Fibroblast of skin of scalp (primary cell): ENCODE measurements around the gene LTC4S. TPM values are rescaled to one million over a fixed set of nuclear protein-coding genes. Genes with fewer than 3 reads are reported as not detected.
"Not testable (repeated sequence)": the region's sequence is repeated elsewhere in the genome, so short reads cannot be mapped to it uniquely, and the experiment has no call there.

Source experiments
- DNase-seq: peaks from one replicate; pipeline ENCODE4 v3.0.0-alpha.2; 2013
- polyA plus RNA-seq, 2 experiments: library from polyadenylated mRNA; unstranded; fragments of 120-200 nt; gene quantifications; one replicate each; pipeline ENCODE4 v1.2.1, GENCODE V29; 2013; ENCODE audit not compliant: insufficient read length in 2 of 2

The LTC4S gene, protein sequence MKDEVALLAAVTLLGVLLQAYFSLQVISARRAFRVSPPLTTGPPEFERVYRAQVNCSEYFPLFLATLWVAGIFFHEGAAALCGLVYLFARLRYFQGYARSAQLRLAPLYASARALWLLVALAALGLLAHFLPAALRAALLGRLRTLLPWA
- 1.4 TPM for polyA plus RNA-seq (2013, experiment 1 of 2; ENCODE audit: insufficient read length)
- 2.0 TPM for polyA plus RNA-seq (2013, experiment 2 of 2; ENCODE audit: insufficient read length)

DNA sequence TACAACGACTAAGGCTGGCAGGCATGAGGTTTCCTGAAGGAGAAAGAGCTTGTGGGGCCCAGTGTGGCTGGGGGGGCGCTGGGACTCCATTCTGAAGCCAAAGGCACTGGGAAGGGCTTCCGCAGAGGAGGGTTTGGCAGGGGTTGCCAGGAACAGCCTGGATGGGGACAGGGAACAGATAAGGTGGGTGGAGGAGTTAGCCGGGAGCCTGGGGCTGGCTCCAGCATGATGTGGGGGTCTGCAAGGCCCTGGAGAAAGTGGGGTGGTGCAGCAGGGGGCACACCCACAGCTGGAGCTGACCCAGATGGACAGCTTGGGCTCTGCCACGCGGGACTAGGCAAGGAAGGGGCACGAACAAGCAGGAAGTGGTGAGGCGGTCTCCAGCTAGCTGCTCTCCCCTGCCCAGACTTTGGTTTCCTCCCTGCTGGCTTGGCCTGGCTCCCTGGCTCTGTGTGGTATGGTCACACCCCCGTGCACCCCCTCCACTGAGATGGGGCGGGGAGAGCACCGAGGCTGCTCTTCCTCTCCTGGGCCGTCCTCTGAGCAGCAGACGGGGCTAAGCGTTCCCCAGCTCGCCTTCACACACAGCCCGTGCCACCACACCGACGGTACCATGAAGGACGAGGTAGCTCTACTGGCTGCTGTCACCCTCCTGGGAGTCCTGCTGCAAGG is at the start of gene LTC4S:
Gene LTC4S (plus strand): TSS at position 519 of the 672 bp plus-strand sequence. CDS start 95 bp downstream, at position 614.
- peak; percentile 83 for DNase-seq

DNA sequence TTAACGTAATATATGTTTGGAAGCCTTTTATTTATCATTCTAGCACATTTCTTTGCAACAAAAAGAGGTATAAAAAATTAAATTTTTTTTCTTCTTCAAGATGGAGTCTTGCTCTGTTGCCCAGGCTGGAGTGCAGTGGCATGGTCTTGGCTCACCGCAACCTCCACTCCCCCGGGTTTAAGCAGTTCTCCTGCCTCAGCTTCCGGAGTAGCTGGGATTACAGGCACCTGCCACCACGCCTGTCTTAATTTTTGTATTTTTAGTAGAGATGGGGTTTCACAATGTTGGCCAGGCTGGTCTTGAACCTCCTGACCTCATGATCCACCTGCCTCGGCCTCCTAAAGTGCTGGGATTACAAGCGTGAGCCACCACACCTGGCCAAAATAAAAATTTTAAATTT is 49.7 kb upstream of the LTC4S start:
- DNase-seq, result not testable (repeated sequence)

DNA sequence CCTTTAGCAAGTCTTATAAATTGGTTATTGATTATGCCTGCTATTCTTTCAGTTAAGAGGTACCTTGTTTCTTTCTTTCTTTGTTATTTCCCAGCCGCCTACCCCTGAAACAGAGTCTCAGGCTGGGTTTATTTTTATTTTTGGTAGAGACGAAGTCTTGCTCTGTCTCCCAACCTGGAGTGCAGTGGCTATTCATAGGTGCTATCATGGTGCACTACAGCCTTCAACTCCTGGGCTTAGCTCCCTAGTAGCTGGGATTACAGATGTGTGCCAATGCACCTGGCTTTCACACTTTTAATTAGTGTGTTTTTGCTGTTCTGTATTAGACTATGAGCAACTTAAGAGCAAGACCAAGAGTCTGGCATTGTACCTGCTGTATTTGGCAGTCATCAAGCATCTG is 46.9 kb upstream of the LTC4S start:
- DNase-seq, result no peak

DNA sequence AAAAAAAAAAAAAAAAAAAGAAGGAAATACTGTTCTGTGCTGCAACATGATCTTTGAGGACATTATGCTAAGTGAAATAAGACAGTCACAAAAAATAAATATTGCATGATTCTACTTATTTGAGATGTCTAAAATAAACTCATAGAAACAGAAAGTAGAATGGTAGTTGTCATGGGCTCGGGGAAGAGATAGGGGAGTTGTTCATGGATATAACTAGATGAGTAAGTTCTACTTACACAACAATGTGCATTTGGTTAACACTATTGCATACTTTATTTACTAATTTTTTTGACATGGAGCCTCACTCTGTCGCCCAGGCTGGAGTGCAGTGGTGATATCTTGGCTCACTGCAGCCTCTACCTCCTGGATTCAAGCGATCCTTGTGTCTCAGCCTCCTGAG is 46.0 kb upstream of the LTC4S start:
- no peak for DNase-seq

DNA sequence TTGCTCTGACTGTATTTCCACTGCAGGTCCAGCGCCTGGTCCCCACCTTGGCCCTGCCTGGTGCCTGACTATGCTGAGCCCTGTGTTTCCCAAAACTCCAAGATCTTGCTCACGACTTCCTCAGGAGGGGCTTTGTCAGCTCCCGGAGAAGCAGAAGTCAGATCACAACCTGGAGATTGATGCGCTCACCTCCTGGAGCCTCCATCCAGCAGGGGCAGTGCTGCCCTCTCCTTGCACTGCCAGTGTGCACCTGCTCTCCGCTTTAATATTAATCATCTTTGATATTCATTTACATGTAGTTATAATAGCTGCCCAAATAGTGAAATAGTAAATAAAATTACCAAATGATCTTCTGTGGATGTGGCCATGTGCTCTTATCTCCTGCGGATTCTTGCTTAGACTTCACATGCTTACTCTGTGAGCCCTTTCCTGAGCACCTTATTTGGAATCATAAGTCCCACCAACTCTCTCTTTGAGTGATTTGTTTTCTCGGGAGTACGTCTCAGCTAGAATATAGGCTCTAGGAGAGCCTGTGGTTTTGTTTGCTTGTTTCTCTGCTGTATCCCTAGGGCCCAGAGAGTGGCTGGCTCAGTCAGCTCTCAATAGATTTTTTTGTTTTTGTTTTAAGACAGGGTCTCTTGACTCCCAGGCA is 43.8 kb upstream of the LTC4S start:
- DNase-seq, result no peak

DNA sequence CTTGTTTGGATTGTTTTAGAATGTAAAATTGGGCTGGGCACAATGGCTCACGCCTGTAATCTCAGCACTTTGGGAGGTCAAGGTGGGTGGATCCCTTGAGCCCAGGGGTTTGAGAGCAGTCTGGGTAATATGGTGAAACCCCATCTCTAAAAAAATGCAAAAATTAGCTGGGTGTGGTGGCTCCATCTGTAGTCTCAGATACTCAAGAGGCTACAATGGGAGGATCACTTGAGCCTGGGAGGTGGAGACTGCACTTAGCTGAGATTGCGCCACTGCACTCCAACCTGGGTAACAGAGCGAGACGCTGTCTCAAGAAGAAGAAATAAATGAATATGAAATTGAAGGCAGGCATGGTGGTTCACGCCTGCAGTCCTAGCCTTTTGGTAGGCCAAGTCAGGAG is 39.8 kb upstream of the LTC4S start:
- no peak for DNase-seq

DNA sequence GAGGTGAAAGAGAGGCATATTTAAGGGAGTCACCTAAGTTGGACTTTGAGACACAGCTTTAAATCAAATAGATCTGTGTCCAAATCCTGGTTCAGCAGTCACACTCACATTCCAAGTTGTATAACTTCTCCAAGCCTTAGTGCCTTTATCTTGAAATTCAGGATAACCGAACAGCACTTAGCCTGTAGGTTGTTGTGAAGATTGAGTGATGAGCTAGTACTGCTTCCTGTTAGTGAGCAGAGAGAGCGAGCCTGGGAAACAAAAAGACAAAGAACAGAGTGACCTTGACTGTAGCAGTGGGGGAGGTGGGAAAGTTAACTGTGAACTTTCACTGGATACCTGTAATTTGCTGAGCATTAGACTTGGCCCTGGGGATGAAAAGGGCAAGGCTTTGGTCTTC is 38.8 kb upstream of the LTC4S start:
- no peak for DNase-seq

DNA sequence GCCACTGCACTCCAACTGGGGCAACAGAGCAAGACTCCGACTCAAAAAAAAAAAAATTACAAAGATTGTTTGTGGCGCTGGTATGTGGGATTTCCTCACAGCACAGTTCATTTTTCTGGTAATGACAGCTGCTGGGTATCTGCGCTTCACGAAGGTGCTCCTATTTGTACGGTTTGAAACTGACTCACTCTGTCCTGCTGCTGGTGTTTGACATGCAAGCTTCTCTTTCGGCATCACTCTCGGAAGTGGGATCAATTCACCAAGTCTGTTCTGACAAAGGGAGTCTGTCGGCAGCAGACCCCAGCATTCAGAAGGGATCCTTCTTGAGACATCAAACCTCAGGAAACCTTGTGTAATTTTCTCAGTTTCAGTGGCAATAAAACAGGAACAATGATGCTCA is 34.8 kb upstream of the LTC4S start:
- DNase-seq, result no peak

DNA sequence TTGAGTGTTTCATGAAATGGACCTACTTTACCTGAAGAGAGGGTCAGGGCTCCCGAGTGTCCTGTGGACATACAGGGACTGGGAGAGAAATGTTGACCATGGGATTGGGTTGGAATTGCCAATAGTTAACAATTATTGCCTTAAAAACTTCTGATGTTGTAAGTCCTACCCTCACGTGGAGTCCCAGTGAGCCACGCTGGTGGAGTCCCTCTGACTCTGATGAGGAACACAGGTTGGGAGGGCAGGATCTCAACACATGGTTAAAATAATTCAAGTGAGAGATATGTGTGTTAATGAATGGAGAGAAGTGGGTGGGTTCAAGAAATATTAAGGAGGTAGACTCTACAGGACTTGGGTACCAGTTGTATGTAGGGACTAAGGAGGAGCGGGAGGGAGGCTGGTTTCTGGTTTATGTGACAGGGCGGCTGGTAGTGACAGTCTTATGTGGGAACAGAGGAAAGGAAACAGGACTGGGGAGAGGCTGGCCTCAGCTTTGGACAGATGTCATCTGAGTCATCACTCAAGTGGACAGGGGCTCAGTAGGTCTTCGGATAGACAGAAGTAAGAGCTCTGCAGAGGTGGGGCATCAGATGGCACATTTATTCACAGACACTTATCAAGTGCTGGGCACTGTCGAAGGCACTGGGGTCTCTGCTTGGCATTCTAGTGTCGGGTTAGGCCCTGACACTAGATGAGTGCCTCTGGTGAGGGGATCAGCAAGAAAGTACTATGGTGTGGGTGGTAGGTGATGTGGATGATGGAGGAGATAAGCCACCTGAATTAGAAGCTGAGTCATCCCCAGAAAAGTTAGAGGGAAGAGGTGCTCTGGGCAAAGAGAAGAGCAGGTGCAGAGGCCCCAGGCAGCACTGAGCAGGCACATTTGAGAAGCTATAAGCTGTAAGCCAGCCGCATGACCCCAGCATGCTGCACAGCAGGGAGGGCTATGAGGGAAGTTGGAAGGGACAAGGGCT is 33.9 kb upstream of the LTC4S start:
- no peak for DNase-seq

DNA sequence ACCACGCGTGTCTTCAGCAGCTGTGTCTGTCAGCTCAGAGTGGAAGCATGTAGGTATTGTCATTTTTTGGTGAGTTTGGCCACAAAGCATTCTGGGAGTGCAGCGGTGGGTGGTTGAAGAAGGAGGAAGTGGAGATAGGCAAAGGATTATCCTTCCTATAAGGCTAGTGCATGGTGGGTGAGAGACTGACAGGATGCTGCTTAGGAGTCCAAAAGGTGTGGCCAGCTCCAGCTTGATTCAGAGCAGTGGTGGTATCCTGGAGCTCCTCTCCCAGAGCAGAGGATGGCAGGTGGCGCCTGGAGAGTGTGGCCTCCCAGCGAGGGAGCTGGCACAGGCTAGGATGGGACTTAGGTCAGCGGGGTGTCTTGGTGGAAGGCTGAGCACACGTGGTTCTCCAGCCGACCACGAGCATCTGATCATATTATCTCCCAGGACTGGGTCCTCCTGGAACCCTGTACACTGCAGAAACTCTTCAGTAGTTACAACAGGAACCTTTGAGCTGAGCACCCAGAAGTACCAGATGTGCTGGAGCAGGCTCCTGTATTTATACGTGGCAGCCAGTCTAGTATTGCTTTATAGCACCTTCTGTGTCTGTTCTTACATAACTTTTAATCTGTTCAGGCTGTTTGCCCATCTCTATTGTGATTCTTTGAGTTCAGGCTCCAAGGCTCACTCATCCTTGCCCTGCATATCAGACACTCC is 31.6 kb upstream of the LTC4S start:
- no peak for DNase-seq

DNA sequence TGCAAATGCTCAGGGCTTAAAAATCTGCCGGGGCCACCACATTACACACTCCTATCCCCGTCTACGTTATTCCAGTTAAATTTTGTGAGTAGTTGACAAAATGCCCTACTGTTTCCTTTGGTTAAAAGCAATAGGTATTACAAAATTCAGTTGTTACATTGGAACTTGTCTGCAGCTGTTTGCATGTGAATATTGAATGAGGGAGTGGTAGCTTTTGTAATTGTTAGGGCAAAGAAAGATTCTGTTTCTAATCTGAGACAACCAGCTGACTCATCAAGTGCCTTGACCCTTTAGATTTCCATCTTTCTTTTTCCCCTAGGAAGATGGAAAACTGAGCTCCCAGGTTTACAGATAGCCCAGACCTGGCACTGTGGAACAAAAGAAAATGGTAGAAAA is 31.0 kb upstream of the LTC4S start:
- peak; percentile 47 for DNase-seq

DNA sequence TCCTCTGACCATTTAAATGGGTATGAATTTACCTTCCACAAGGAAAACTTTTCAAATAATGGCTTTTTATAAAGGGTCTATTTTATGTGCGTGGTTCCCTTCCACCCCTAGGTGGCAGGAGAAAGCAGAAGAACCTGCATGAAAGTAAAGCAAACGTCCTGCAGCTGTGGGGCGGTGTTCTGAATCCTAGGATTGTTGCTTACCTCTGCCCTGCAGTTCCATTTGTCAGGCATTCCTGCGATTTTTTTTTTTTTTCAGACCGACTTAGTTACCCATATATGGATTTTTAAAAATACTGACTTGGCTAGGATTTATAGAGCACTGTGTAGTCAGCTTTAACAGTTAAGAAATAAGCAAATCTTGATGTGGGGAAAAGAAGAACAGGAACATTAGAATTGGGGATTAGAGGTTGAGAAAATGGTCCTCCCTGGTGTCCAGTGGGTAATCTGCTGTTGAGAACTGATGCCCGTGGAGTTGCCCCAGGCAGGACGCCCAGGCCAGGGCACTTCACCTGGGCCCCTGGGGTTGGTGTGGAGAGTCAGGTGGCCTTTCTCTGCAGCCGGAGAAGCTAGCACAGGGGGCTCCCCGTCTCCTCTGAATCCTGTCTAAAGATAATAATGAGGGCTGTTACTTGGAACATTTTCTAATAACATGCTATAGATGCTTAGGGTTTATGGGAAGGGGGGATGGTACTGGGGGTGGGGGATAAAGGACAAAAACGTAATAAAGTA is 30.4 kb upstream of the LTC4S start:
- peak; percentile 87 for DNase-seq

DNA sequence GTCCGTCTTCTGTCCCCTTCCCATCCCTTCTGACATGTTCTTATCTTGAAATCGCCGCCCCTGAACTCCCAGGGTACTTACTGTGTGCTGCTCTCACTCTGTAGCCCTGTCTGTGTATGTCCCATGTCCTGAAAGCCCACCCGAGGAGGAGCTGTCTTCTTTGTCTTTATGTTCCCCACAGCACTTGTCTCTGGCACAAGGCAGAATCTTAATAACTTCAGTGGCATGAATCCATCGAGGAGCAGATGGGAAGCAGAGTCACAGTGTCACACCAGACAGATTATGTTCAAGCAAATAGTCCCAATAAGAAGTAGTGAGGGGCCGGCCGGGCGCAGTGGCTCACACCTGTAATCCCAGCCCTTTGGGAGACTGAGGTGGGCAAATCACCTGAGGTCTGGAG is 29.7 kb upstream of the LTC4S start:
- no peak for DNase-seq

DNA sequence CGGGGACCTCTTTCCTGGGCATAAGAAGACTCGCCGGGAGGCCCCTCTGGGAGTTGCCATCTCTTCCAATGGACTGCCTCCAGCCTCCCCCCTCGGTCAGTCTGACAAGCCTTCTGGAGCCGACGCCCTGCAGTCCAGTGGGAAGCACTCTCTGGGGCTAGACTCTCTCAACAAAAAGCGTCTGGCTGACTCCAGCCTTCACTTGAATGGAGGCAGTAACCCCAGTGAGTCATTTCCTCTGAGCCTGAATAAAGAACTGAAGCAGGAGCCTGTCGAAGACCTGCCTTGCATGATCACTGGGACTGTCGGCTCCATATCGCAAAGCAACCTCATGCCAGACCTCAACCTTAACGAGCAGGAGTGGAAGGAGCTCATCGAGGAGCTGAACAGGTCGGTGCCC is 28.4 kb upstream of the LTC4S start:
- DNase-seq, result peak; percentile 89

DNA sequence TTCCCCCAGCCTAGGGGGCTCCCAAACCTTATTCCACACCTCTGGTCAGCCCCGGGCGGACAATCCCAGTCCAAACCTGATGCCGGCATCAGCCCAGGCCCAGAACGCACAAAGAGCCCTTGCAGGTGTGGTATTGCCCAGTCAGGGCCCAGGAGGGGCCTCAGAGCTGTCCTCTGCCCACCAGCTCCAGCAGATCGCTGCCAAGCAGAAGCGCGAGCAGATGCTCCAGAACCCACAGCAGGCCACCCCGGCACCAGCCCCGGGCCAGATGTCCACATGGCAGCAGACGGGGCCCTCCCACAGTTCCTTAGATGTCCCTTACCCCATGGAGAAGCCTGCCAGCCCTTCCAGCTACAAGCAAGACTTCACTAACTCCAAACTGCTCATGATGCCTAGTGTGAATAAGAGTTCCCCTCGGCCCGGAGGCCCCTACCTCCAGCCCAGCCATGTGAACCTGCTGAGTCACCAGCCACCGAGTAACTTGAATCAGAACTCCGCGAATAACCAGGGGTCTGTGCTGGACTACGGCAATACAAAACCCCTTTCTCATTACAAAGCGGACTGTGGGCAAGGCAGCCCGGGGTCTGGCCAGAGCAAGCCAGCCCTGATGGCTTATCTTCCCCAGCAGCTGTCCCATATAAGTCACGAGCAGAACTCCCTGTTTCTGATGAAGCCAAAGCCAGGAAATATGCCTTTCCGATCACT is 27.6 kb upstream of the LTC4S start:
- peak; percentile 40 for DNase-seq

DNA sequence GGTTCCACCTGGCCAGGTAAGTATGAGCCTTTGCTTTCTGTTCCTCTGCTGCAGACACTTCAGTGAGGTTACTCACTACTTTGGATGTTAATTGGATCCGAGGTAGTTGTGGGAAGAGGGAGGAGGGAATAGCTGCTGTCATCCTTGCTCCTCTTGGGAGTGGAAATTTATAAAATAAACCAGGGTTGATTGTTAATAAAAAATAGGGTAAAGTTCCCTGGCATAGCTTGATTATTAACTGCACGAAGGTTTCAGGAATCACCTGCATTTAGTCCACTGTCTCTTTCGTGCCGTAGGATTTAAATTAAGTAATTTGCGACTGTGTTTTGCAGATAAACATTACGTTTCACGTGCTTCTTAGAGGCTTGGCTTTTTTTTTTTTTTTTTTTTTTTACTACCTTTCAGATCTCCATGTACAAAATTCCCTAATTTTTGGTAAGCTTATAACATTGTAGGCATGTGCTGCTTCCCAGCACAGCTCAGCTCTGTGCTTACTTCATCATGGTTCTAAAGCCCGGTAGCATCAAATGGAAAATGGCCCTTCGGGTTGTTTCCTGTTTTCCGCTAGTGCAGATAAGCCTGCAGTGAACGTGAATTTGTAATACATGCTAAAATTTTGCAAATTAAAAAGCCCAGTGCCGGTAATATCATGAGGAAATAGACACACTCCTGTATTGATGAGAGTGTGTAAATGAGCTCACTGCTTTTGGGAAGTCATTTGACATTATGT is 26.9 kb upstream of the LTC4S start:
- no peak for DNase-seq

DNA sequence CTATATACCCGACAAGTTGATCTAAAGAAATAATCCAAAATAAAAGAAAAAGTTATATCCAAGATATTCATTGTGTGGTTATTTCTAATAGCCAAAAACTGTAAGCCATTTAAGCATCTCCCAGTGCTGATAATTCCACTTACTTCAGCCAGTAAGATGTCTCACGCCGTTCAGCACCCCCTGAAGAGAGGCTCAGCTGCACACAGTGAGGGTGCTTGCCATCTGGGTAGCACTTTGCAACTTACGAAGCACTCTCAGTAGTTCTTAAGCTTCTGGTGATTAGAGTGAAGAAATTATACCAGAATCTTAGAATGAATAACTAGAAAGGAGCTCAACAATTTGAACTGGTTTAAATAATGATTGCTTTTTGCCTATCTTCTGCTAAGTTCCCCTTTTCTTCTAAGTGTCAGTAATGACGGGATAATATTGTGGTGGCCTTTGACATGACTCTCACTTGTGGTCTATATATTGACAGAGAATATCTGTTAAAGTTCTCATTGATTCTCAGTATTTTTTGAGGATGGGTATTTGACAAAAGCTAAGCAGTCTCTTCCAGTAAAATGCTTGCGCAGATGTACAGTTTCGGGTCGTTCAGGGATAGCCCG is 26.2 kb upstream of the LTC4S start:
- DNase-seq, result no peak

DNA sequence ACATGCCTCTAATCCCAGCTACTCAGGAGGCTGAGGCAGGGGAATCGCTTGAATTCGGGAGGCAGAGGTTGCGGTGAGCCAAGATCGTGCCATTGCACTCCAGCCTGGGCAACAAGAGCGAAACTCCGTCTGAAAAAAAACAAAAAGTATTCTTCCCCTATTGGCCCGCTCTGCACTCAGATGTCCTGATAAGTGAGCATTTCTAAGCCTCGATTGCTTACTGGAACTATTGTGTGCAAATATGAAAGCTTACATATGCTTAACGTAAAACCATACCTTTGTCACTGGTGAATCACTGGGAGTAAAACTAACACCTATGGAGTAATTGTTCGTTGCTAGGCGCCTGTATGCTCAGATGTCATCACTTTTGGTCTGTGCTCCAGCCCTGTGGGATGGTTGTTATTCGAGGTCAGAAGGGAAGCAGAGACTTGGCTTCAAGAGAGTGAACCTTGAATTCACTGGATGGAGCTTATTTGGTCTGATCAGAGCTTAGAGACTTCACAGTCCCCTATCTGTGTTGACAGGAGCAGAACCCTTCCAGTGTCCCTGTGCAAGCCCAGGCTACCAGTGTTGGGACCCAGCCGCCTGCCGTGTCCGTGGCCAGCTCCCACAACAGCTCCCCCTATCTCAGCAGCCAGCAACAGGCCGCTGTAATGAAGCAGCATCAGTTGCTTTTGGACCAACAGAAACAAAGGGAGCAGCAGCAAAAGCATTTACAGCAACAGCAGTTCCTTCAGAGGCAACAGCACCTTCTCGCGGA is 25.3 kb upstream of the LTC4S start:
- no peak for DNase-seq

DNA sequence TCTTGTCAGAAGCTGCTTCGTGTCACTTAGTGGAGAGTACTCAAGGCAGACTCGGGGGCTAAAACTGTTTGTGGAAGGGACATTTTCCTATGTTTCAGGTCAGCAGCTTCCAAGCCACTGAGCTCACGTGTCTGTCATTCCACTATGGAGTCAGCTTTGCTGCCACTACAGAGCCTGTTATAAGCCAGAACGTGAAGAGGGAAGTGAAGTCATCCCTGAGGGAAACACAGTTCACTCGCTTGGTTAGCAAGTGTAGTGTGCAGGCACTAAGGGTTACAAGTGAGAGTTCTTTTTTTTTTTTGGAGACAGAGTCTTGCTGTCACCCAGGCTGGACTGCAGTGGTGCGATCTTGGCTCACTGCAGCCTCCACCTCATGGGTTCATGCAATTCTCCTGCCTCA is 24.5 kb upstream of the LTC4S start:
- DNase-seq, result no peak
